ENCODE data around the gene HMGXB3.
A peak's percentile ranks its signal among the peaks of the same experiment; 100 is the strongest.

The HMGXB3 gene

GRCh38 chr5:150054569-150054968, 54.0 kb downstream of the HMGXB3 start:
- DNase-seq, result no peak

GRCh38 chr5:150055326-150056074, 55.0 kb downstream of the HMGXB3 start:
- peak; percentile 94 for DNase-seq

- no peak for DNase-seq
These were observed 55.5 kb downstream of the HMGXB3 start for GRCh38 chr5:150056075-150056443.

- no peak for DNase-seq
These were observed 56.5 kb downstream of the HMGXB3 start for GRCh38 chr5:150057052-150057451.

DNA sequence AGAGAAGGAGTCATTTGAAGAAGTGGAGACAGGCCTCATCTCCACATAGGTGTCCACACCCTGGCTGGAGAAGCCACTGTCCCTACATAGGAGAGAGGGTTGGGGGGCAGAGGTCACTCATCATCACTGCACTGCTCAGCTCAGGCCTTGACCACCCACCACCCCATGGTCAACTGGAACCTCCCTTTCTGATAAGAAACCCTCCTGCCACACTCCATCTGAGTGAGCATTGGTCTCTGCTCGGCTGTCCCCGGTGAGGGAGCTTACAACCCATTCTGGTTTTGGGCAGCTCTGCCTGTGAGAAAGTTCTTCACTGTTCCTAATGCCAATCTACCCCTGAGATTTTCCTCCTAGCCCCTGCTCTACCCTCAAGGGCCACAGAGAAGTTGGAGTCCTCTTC, 57.0 kb downstream of the HMGXB3 start:
- no peak for DNase-seq

GRCh38 chr5:150057996-150058395, 57.5 kb downstream of the HMGXB3 start:
- no peak for DNase-seq

DNA sequence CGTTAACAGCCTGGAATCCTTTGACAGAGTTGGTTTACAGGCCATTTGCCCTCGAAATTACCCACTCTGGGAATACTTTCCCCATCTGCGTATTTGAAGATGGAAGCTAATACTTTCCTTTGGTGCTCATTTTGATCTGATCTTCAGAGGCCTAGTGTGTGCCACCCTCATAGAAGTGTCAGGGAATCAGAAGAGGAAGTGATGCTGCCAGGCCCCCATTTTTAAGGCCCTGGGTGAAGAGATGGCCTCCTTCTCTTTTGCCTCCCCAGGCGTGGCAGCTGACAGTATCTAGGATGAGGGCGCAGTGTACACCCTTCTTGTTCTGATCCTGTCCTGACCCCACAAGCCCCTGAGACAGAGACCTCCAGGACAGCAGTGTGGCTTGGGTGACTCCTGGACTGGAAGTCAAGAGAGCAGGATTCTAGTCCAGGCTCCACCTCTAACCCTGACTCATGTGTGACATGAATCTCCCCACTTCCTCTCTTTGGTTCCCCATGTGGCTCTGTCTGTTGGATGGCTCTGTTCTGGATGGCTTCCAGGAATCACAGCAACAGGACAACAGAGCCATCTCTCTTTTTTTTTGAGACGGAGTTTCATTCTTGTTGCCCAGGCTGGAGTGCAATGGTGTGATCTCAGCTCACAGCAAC, 58.1 kb downstream of the HMGXB3 start:
- DNase-seq, result peak; percentile 72

GRCh38 chr5:150059623-150060022, 59.1 kb downstream of the HMGXB3 start:
- DNase-seq, result no peak

DNA sequence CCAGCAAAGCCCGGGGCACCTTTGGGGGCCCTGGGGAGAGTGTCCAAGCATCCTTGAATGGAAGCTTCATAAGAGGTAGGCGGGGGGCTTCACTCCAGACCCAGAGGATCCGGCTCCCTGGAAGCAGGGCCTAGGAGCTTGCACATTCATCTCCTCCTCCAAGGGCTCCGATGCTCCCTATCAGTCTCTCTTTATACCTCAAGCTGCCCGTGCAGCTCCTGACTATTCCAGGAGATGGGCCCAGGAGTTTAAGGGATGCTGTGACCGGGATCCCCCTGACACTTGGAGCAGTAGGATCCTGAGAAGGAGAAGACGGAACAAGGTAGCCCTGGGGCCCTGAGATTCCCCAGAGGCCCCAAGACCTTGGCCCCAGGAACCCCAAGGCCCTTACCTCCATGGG, 59.9 kb downstream of the HMGXB3 start:
- no peak for DNase-seq

GRCh38 chr5:150061538-150061995, 61.0 kb downstream of the HMGXB3 start:
- no peak for DNase-seq

GRCh38 chr5:150062216-150062922, 61.8 kb downstream of the HMGXB3 start:
- no peak for DNase-seq

DNA sequence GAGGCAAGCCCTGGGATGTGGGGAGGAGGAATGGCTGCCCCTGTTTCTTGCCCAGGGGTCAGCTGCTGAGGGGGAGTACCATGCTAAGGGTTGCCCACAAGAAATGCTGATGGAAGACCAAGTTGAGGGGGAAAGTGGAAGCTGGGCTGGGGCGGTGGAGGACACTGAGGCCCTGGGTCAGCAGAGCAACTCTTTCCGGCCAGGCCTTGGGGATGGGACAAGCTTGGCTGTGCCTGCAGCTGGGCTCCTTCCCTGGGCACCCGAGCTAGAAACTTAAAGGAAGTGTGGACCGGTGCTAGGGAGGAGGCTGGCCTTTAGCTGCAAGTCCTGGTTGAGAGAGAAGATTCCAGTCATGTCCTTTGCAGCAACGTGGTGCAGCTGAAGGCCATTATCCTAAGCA, 63.1 kb downstream of the HMGXB3 start:
- DNase-seq, result no peak

- DNase-seq, result no peak
These were observed 64.2 kb downstream of the HMGXB3 start for GRCh38 chr5:150064681-150065220.

- DNase-seq, result no peak
These were observed 64.8 kb downstream of the HMGXB3 start for GRCh38 chr5:150065346-150065745.

DNA sequence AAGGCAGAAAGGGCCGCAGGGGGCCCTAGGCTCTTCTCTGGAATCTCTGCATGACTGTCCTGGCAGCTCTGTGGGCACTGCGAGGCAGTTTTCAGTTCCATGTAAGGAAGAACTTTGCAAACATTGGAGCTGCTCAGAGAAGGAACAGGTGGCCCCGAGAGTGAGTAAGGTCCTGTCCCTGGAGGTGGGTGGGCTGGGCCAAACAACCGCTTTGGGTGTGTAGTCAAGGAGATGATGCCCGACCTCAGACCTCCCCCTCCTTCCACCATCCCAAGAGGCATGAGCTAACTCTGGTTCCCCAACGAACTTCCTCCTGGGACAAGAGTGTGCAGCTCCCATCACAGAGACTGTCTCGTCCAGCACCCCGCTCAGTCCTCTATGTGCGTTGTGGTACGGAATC, 65.3 kb downstream of the HMGXB3 start:
- DNase-seq, result no peak

DNA sequence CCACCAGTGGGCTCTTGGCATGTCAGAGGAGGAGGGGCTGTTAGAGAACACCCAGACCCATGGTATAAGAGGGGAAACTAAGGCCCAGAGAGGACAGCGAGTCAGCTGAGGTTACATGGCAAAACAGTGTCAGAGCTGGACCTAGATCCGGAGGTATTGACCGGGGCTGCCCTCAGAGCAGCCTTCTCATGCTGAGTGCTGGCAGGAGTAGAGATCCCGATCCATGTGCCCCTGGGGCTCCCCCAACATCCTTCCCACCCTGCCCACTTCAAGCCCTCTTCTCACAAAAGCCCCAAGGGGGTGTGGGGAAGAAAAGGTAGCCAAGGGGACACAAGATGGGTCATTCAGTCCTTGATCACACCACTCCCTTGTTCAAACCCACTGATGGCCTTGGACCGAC, 65.9 kb downstream of the HMGXB3 start:
- no peak for DNase-seq

- DNase-seq, result no peak
These were observed 66.4 kb downstream of the HMGXB3 start for GRCh38 chr5:150066901-150067396.

- no peak for DNase-seq
These were observed 66.9 kb downstream of the HMGXB3 start for GRCh38 chr5:150067405-150067960.

GRCh38 chr5:150068071-150068470, 67.5 kb downstream of the HMGXB3 start:
- DNase-seq, result no peak

- DNase-seq, result no peak
These were observed 67.9 kb downstream of the HMGXB3 start for GRCh38 chr5:150068472-150068871.

DNA sequence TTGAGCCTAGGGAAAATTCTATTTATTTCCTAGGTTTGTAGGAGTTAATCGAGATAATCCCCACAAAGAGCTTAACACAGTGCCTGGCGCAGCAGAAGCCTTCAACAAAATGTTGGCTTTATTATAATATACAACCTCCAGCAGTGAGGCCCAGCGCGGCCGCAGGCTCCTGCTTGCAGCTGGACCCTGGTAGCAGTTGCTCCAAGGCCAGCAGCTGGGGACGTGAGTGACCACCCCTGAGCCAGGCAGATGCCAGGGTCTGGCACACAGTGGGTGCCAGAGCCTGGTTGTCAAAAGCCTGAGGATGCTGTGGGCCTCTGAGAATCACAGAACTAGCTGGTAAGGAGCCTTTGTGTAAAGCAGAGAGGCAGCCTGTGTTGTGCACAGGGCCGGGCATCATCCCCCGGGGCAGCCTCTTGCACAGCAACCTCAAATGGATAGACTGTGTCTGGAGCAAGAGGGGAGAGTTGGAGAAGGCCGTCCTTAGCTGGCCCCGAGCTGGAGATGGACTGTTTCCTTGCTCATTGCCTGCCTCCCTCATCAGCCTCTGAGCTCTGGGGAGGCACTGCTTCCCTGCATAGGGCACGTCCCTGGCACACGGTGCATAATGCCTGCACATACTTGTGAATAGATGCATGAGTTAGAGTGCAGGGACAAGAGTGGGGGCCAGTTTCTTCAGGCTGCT, 68.6 kb downstream of the HMGXB3 start:
- DNase-seq, result no peak

All from hematopoietic multipotent progenitor cell treated with erythropoietin and hydrocortisone succinate and interleukin-3 and kit ligand, for 6 days (in vitro differentiated cells).